Ureter (tissue), 1 donor: Measurements from ENCODE around the gene KIF20A. TPM values are rescaled to one million over a fixed set of nuclear protein-coding genes. Genes with fewer than 3 reads are reported as not detected.
"Not testable (repeated sequence)": the region's sequence is repeated elsewhere in the genome, so short reads cannot be mapped to it uniquely, and the experiment has no call there.

Source experiments
- DNase-seq: peaks from one replicate; pipeline ENCODE4 v3.0.0-alpha.2; 2020; ENCODE audit warnings: low spot score
- total RNA-seq: library from RNA; stranded (reverse); gene quantifications from one replicate; pipeline ENCODE4 v1.2.4, GENCODE V29; 2023
- donor health status: DM: yes; HTN: yes; CAD: no.

The KIF20A gene
- total RNA-seq, 1 donor from 2014 or later: 0.83 TPM

- no peak for DNase-seq
These were observed 7.1 kb downstream of the KIF20A start for GRCh38 chr5:138186002-138186447.

- no peak for DNase-seq
These were observed 9.7 kb downstream of the KIF20A start for GRCh38 chr5:138188626-138189025.

GRCh38 chr5:138192826-138193225, 13.9 kb downstream of the KIF20A start:
- no peak for DNase-seq

GRCh38 chr5:138193859-138194258, 14.9 kb downstream of the KIF20A start:
- DNase-seq: not testable (repeated sequence)

GRCh38 chr5:138210985-138211384, 32.1 kb downstream of the KIF20A start:
- DNase-seq: no peak

- DNase-seq: no peak
These were observed 33.9 kb downstream of the KIF20A start for GRCh38 chr5:138212828-138213160.

GRCh38 chr5:138213161-138214029, 34.5 kb downstream of the KIF20A start, which contains the start of gene CDC23:
Gene CDC23, minus strand, starts transcription at chr5:138213323. Its CDS starts 11 bp downstream, at chr5:138213312.
- DNase-seq: peak; percentile 95

GRCh38 chr5:138216799-138217198, 37.9 kb downstream of the KIF20A start:
- no peak for DNase-seq

GRCh38 chr5:138223532-138223931, 44.6 kb downstream of the KIF20A start:
- DNase-seq: no peak

- DNase-seq: no peak
These were observed 45.8 kb downstream of the KIF20A start for GRCh38 chr5:138224712-138225111.

- no peak for DNase-seq
These were observed 48.0 kb downstream of the KIF20A start for GRCh38 chr5:138226910-138227309.

- DNase-seq: no peak
These were observed 50.5 kb downstream of the KIF20A start for GRCh38 chr5:138229387-138229786.

GRCh38 chr5:138230261-138230660, 51.3 kb downstream of the KIF20A start:
- DNase-seq: peak; percentile 45

- no peak for DNase-seq
These were observed 52.2 kb downstream of the KIF20A start for GRCh38 chr5:138230981-138231589.

- no peak for DNase-seq
These were observed 54.4 kb downstream of the KIF20A start for GRCh38 chr5:138233280-138233679.

- DNase-seq: no peak
These were observed 55.7 kb downstream of the KIF20A start for GRCh38 chr5:138234651-138235050.

Other genes with a start within 250 kb of the KIF20A start
- 76.5 TPM for gene FAM13B, start 146.0 kb upstream of the KIF20A start, total RNA-seq
- not detected for gene WNT8A, start 95.1 kb upstream of the KIF20A start, total RNA-seq
- gene NME5, start 39.7 kb upstream of the KIF20A start, total RNA-seq: 11.1 TPM
- gene BRD8, start 482 bp upstream of the KIF20A start, total RNA-seq: 54.6 TPM
- 26.8 TPM for gene CDC23, start 34.2 kb downstream of the KIF20A start, total RNA-seq
- gene GFRA3, start 95.5 kb downstream of the KIF20A start, total RNA-seq: 0.60 TPM
- not detected for gene CDC25C, start 152.7 kb downstream of the KIF20A start, total RNA-seq
- gene FAM53C, start 159.2 kb downstream of the KIF20A start, total RNA-seq: 15.6 TPM
- gene KDM3B, start 173.6 kb downstream of the KIF20A start, total RNA-seq: 79.8 TPM